BE2C (cell line): ENCODE measurements around the gene FAF1.

Experiments used
- DNase-seq: peaks from one replicate; pipeline ENCODE4 v3.0.0-alpha.2; 2020
- H3K27me3 ChIP-seq: fragments of 250-450 bp; sonication (Bioruptor Pico); 2 replicates; pipeline ENCODE4 v1.5.1; 2020; ENCODE audit warnings: mild to moderate bottlenecking
- H3K36me3 ChIP-seq: fragments of 250-450 bp; sonication (Bioruptor Pico); 2 replicates; pipeline ENCODE4 v1.5.1; 2020; ENCODE audit warnings: mild to moderate bottlenecking
- H3K4me1 ChIP-seq: fragments of 250-450 bp; sonication (Bioruptor Pico); 2 replicates; pipeline ENCODE4 v1.5.1; 2020
- H3K4me3 ChIP-seq: 2 replicates; pipeline ENCODE4 v1.5.1; 2011; ENCODE audit warnings: low read depth, low read length
- H3K9me3 ChIP-seq: fragments of 250-450 bp; sonication (Bioruptor Pico); 2 replicates; pipeline ENCODE4 v1.5.1; 2020
- TF ChIP-seq, protein P1 (sequence below): IDR thresholded peaks from 2 replicates; pipeline ENCODE4 v1.5.1; 2012; ENCODE audit warnings: mild to moderate bottlenecking, low read depth, low read length

The FAF1 gene

DNA sequence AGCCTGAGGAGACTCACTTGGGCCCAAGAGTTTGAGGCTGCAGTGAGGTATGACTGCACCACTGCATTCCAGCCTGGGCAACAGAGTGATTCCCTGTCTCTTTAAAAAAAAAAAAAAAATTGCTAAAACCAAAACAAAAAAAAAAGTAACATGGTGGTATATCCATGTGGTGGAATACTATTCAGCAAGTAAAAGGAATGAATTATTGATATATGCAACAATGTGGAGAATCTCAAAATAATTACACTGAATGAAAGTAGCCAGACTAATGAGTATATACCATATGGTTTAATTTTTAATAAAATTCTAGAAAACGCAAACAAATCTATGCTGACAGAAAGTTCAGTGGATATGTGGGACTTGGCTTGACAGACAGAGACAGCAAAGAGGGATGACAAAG, 456.6 kb downstream of the FAF1 start:
- no peak for DNase-seq
- Histone ChIP-seq H3K27me3 (no peaks in the 10 kb centered on the region), H3K4me1 (no peaks in the 10 kb centered on the region), H3K9me3 (no peaks in the 10 kb centered on the region), H3K36me3 (no peaks in the 10 kb centered on the region), H3K4me3 (no peak overlapping the region)
- TF ChIP-seq, protein P1, sequence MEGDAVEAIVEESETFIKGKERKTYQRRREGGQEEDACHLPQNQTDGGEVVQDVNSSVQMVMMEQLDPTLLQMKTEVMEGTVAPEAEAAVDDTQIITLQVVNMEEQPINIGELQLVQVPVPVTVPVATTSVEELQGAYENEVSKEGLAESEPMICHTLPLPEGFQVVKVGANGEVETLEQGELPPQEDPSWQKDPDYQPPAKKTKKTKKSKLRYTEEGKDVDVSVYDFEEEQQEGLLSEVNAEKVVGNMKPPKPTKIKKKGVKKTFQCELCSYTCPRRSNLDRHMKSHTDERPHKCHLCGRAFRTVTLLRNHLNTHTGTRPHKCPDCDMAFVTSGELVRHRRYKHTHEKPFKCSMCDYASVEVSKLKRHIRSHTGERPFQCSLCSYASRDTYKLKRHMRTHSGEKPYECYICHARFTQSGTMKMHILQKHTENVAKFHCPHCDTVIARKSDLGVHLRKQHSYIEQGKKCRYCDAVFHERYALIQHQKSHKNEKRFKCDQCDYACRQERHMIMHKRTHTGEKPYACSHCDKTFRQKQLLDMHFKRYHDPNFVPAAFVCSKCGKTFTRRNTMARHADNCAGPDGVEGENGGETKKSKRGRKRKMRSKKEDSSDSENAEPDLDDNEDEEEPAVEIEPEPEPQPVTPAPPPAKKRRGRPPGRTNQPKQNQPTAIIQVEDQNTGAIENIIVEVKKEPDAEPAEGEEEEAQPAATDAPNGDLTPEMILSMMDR, result no peak

DNA sequence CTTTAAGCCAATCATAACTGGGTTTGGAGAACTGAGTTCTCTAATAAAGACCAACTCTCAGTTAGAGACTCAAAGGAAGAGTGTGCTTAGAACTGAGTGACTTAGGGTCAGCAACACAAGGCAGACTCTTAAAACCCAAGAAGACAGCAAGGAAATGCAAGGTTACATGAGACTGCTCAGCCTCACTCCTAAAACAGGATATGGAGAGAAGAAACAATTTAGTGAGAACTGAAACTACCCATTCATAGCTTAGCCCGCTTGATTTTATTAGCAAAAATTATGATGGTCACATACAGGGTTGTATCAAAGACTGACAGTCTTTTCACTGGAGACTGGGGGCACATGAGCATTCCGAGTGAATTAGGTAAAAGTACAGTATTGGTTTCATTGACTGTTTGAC, 457.9 kb downstream of the FAF1 start:
- H3K27me3 ChIP-seq, result no peaks in the 10 kb centered on the region
- H3K36me3 ChIP-seq, result no peaks in the 10 kb centered on the region
- DNase-seq, result no peak
- no peaks in the 10 kb centered on the region for H3K4me1 ChIP-seq
- H3K4me3 ChIP-seq, result no peak overlapping the region
- H3K9me3 ChIP-seq, result no peaks in the 10 kb centered on the region
- TF ChIP-seq, protein P1, result no peak

DNA sequence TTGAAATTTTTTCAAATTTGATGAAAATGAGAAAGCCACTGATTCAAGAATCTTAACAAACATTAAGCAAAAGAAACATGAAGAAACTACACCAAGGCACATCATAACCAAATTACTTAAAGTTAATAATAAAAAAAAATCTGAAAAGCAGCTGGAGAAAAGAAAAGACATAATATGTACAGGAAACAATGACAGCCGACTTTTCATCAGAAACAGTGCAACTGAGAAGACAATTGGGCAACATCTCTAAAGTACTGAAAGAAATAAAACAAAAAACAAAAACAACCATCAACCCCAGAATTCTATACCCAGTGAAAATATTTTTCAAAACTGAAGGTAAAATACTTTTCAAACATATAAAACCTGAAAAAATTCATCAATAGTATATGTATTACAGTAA, 463.1 kb downstream of the FAF1 start:
- Histone ChIP-seq H3K9me3 (no peaks in the 10 kb centered on the region), H3K4me1 (no peaks in the 10 kb centered on the region), H3K27me3 (no peaks in the 10 kb centered on the region), H3K36me3 (no peaks in the 10 kb centered on the region), H3K4me3 (no peak overlapping the region)
- TF ChIP-seq, protein P1, result no peak
- DNase-seq, result no peak

DNA sequence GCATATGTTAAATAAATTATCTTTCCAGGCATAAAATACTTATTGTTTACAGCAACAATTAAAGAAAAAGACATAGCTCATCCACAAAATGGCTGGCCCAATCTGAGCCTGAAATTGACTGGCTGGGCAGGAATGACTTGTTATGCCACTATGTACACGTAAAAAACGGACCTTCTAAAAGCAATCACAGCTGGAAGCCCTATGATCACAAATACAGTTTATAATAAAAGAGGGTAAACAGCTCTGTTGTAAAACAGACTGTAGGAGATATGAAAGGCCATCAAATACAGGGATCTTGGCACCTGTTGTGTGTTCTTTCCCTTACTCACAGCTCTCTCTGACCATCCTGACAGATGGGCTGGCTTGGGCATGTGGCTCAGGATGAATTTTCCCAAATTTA, 466.4 kb downstream of the FAF1 start:
- H3K36me3 ChIP-seq, result no peaks in the 10 kb centered on the region

DNA sequence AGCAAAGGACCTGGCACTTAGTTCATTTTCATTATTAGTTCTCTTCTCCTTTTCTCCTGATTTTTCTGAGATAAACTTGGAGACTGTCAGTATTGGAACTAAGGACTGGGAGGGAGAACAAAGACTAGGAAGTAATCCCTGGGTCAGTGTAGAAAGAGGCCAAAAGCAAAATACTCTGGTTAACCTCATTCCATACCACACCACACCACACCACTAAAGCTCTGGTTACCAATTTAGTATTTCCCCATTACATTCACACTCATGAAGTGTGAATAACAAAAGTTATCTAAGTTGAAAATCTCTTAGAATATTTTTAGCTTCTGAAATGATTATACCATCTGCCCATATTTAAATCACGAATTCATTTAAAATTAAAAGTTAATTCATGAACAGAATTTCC, 467.9 kb downstream of the FAF1 start:
- Histone ChIP-seq H3K36me3 (no peaks in the 10 kb centered on the region), H3K4me3 (no peak overlapping the region), H3K27me3 (no peaks in the 10 kb centered on the region), H3K4me1 (no peaks in the 10 kb centered on the region), H3K9me3 (no peaks in the 10 kb centered on the region)
- TF ChIP-seq, protein P1, result no peak
- DNase-seq, result no peak

More for the DNA sequence above, 466.4 kb downstream of the FAF1 start:
- Histone ChIP-seq H3K4me3 (no peak overlapping the region), H3K9me3 (no peaks in the 10 kb centered on the region), H3K4me1 (no peaks in the 10 kb centered on the region), H3K27me3 (no peaks in the 10 kb centered on the region)
- TF ChIP-seq, protein P1, result no peak
- DNase-seq, result no peak

DNA sequence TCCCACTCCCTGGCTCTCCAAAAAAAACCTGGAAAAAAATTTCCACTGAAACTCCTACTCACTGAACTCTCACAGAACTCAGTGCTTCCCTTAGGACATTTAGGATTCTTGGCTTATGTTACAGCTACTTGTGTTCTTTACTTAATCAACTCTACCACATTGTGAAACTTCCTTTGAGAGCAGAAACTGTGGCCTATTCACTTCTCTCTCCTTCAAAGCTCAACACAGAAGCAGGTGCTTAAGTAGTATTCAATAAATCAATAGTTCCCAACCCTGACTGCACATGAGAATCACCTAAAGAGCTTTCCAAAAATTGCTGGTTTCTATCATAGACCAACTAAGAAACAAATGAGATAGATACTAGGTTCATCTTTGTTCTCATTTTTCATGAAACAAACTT, 468.9 kb downstream of the FAF1 start:
- Histone ChIP-seq H3K9me3 (no peaks in the 10 kb centered on the region), H3K4me1 (no peaks in the 10 kb centered on the region), H3K27me3 (no peaks in the 10 kb centered on the region), H3K36me3 (no peaks in the 10 kb centered on the region), H3K4me3 (no peak overlapping the region)
- TF ChIP-seq, protein P1, result no peak
- DNase-seq, result no peak
